Measurements from ENCODE around the gene LASP1NB.
A peak's percentile ranks its signal among the peaks of the same experiment; 100 is the strongest.
"Not testable (repeated sequence)": the region's sequence is repeated elsewhere in the genome, so short reads cannot be mapped to it uniquely, and the experiment has no call there.

Gene LASP1NB

GRCh38 chr17:38918916-38919315 lies 6.5 kb upstream of the LASP1NB start:
- DNase-seq: no peak

- no peak for DNase-seq
These were observed 5.9 kb upstream of the LASP1NB start for GRCh38 chr17:38919316-38920078.

- DNase-seq: no peak
These were observed 4.8 kb upstream of the LASP1NB start for GRCh38 chr17:38920374-38921291.

GRCh38 chr17:38921756-38922411 lies 3.5 kb upstream of the LASP1NB start:
- no peak for DNase-seq

GRCh38 chr17:38922538-38923297 lies 2.7 kb upstream of the LASP1NB start:
- peak; percentile 13 for DNase-seq

GRCh38 chr17:38926293-38927070 lies 1.1 kb downstream of the LASP1NB start:
- no peak for DNase-seq

GRCh38 chr17:38930782-38931181 lies 5.4 kb downstream of the LASP1NB start:
- DNase-seq: not testable (repeated sequence)

GRCh38 chr17:38933962-38934361 lies 8.5 kb downstream of the LASP1NB start:
- not testable (repeated sequence) for DNase-seq

- DNase-seq: no peak
These were observed 14.6 kb downstream of the LASP1NB start for GRCh38 chr17:38939987-38940386.

- no peak for DNase-seq
These were observed 15.0 kb downstream of the LASP1NB start for GRCh38 chr17:38940404-38940803.

GRCh38 chr17:38942696-38943334 lies 17.4 kb downstream of the LASP1NB start:
- no peak for DNase-seq

- no peak for DNase-seq
These were observed 18.2 kb downstream of the LASP1NB start for GRCh38 chr17:38943607-38944006.

- no peak for DNase-seq
These were observed 21.8 kb downstream of the LASP1NB start for GRCh38 chr17:38947189-38947588.

GRCh38 chr17:38953800-38954199 lies 28.4 kb downstream of the LASP1NB start:
- DNase-seq: not testable (repeated sequence)

GRCh38 chr17:38958326-38958725 lies 32.9 kb downstream of the LASP1NB start:
- DNase-seq: no peak

- DNase-seq: peak; percentile 4
These were observed 33.3 kb downstream of the LASP1NB start for GRCh38 chr17:38958756-38959155.

GRCh38 chr17:38959508-38959907 lies 34.1 kb downstream of the LASP1NB start:
- no peak for DNase-seq

- no peak for DNase-seq
These were observed 35.0 kb downstream of the LASP1NB start for GRCh38 chr17:38960402-38960801.

GRCh38 chr17:38961413-38961812 lies 36.0 kb downstream of the LASP1NB start:
- no peak for DNase-seq

GRCh38 chr17:38967290-38967738 lies 41.9 kb downstream of the LASP1NB start, which contains the start of gene FBXO47:
Gene FBXO47, minus strand, starts transcription at chr17:38967403. Its CDS starts 4,378 bp downstream, at chr17:38963025.
- peak; percentile 71 for DNase-seq

GRCh38 chr17:38969281-38969680 lies 43.9 kb downstream of the LASP1NB start:
- DNase-seq: no peak

All from kidney glomerular epithelial cell (primary cell).